Measurements from ENCODE around the gene PANK1.
"Not testable (repeated sequence)": the region's sequence is repeated elsewhere in the genome, so short reads cannot be mapped to it uniquely, and the experiment has no call there.

The PANK1 gene

GRCh38 chr10:89566095-89566950, 78.7 kb downstream of the PANK1 start:
- DNase-seq = no peak

- DNase-seq = no peak
Observed at GRCh38 chr10:89565180-89565579, 79.9 kb downstream of the PANK1 start.

GRCh38 chr10:89563861-89564478, 81.1 kb downstream of the PANK1 start:
- no peak for DNase-seq

- DNase-seq = no peak
Observed at GRCh38 chr10:89563311-89563710, 81.7 kb downstream of the PANK1 start.

GRCh38 chr10:89556600-89556999, 88.4 kb downstream of the PANK1 start:
- no peak for DNase-seq

GRCh38 chr10:89555688-89556445, 89.2 kb downstream of the PANK1 start:
- DNase-seq = no peak

GRCh38 chr10:89554433-89554832, 90.6 kb downstream of the PANK1 start:
- no peak for DNase-seq

GRCh38 chr10:89553064-89553734, 91.8 kb downstream of the PANK1 start:
- no peak for DNase-seq

GRCh38 chr10:89552213-89552612, 92.8 kb downstream of the PANK1 start:
- no peak for DNase-seq

- DNase-seq = no peak
Observed at GRCh38 chr10:89550509-89550908, 94.5 kb downstream of the PANK1 start.

GRCh38 chr10:89549510-89549909, 95.5 kb downstream of the PANK1 start:
- DNase-seq = no peak

GRCh38 chr10:89548673-89549072, 96.4 kb downstream of the PANK1 start:
- no peak for DNase-seq

- no peak for DNase-seq
Observed at GRCh38 chr10:89547853-89548513, 97.1 kb downstream of the PANK1 start.

GRCh38 chr10:89546651-89547050, 98.4 kb downstream of the PANK1 start:
- DNase-seq = not testable (repeated sequence)

- no peak for DNase-seq
Observed at GRCh38 chr10:89543841-89544240, 101.2 kb downstream of the PANK1 start.

- DNase-seq = no peak
Observed at GRCh38 chr10:89540420-89540949, 104.6 kb downstream of the PANK1 start.

GRCh38 chr10:89537364-89537763, 107.7 kb downstream of the PANK1 start:
- no peak for DNase-seq

- no peak for DNase-seq
Observed at GRCh38 chr10:89536013-89536354, 109.1 kb downstream of the PANK1 start.

GRCh38 chr10:89535171-89536012, 109.7 kb downstream of the PANK1 start, which contains the start of gene SLC16A12:
SLC16A12 (minus strand) TSS chr10:89535594; CDS start chr10:89462578, 73,016 bp downstream.
- no peak for DNase-seq

- DNase-seq = no peak
Observed at GRCh38 chr10:89534826-89535166, 110.2 kb downstream of the PANK1 start.

Data from effector CD4-positive, alpha-beta T cell (primary cell).